HepG2 (cell line): ENCODE measurements around the gene XRCC1. TPM values are rescaled to one million over a fixed set of nuclear protein-coding genes. Genes with fewer than 3 reads are reported as not detected.
A peak's percentile ranks its signal among the peaks of the same experiment; 100 is the strongest.

ENCODE experiments used
- ATF3 ChIP-seq: sonication (generic); formaldehyde crosslinking; IDR thresholded peaks from 2 replicates; pipeline ENCODE4 v1.4.0; 2020; ENCODE audit warnings: missing genetic modification reagents
- FOXK1 ChIP-seq: sonication (generic); formaldehyde crosslinking; IDR thresholded peaks from 2 replicates; pipeline ENCODE4 v1.4.0; 2020; ENCODE audit warnings: low read depth, missing genetic modification reagents, borderline replicate concordance
- ISX ChIP-seq: sonication (generic); formaldehyde crosslinking; conservative IDR thresholded peaks from 2 replicates; pipeline ENCODE4 v1.5.0; 2020; ENCODE audit warnings: missing genetic modification reagents
- KLF15 ChIP-seq: sonication (generic); formaldehyde crosslinking; IDR thresholded peaks from 2 replicates; pipeline ENCODE4 v1.8.1; 2023; ENCODE audit warnings: borderline replicate concordance, mild to moderate bottlenecking, inconsistent platforms, missing genetic modification reagents, mixed read lengths
- PAX8 ChIP-seq: sonication (generic); formaldehyde crosslinking; IDR thresholded peaks from 2 replicates; pipeline ENCODE4 v1.8.0; 2022; ENCODE audit warnings: mild to moderate bottlenecking, missing genetic modification reagents, borderline replicate concordance
- PHF5A ChIP-seq: IDR thresholded peaks from one replicate; pipeline ENCODE4 v1.6.1; 2018; ENCODE audit warnings: low read depth, missing genetic modification reagents; ENCODE audit not compliant: unreplicated experiment
- RAD21 ChIP-seq: fragments of 450-650 bp; formaldehyde crosslinking; IDR thresholded peaks from 2 replicates; pipeline ENCODE4 v1.5.0; 2020; ENCODE audit warnings: mild to moderate bottlenecking
- REL ChIP-seq: sonication (generic); formaldehyde crosslinking; conservative IDR thresholded peaks from 2 replicates; pipeline ENCODE4 v1.8.0; 2022; ENCODE audit warnings: mild to moderate bottlenecking, missing genetic modification reagents, moderate library complexity
- SAP130 ChIP-seq: IDR thresholded peaks from 2 replicates; pipeline ENCODE4 v1.6.1; 2016; ENCODE audit warnings: low read depth
- SETDB1 ChIP-seq: sonication (generic); formaldehyde crosslinking; IDR thresholded peaks from 2 replicates; pipeline ENCODE4 v1.5.1; 2020; ENCODE audit warnings: missing genetic modification reagents, mild to moderate bottlenecking, borderline replicate concordance
- SNRNP70 ChIP-seq: fragments of 200-400 bp; formaldehyde crosslinking; IDR thresholded peaks from 2 replicates; pipeline ENCODE4 v1.6.1; 2017; ENCODE audit warnings: mild to moderate bottlenecking, low read depth, low read length, moderate library complexity
- SRSF1 ChIP-seq: fragments of 200-400 bp; formaldehyde crosslinking; optimal IDR thresholded peaks from 2 replicates; pipeline ENCODE3; 2017; ENCODE audit warnings: mild to moderate bottlenecking, low read depth, low read length, moderate library complexity
- U2AF2 ChIP-seq: fragments of 200-400 bp; formaldehyde crosslinking; IDR thresholded peaks from 2 replicates; pipeline ENCODE4 v1.6.1; 2017; ENCODE audit warnings: low read depth, mild to moderate bottlenecking, low read length
- WIZ ChIP-seq: sonication (generic); formaldehyde crosslinking; IDR thresholded peaks from 2 replicates; pipeline ENCODE4 v1.5.1; 2020; ENCODE audit warnings: mild to moderate bottlenecking, missing genetic modification reagents
- ZMYM4 ChIP-seq: sonication (generic); formaldehyde crosslinking; IDR thresholded peaks from 2 replicates; pipeline ENCODE4 v1.8.1; 2023; ENCODE audit warnings: mild to moderate bottlenecking, missing genetic modification reagents
- ZNF292 ChIP-seq: sonication (generic); formaldehyde crosslinking; IDR thresholded peaks from 2 replicates; pipeline ENCODE4 v1.8.1; 2022; ENCODE audit warnings: mild to moderate bottlenecking, low read depth, missing genetic modification reagents, borderline replicate concordance
- ZNF792 ChIP-seq: IDR thresholded peaks from 2 replicates; pipeline ENCODE4 v1.6.1; 2016
- polyA plus RNA-seq, 8 experiments: library from polyadenylated mRNA; depleted of rRNA in 3 of 8; stranded (reverse) in 7 of 8; unstranded in 1 of 8; fragments of >200 nt; fragmentation: Illumina TruSeq in 4 of 8; extraction: Trizol in 4 of 8; gene quantifications; 2 replicates each; pipeline versions ENCODE4 v1.2.1 to v1.2.3, GENCODE V29; 2011 to 2016; ENCODE audit warnings: low read depth in 4 of 8, missing spikeins in 1 of 8, mixed read lengths in 1 of 8; ENCODE audit not compliant: insufficient read depth in 1 of 8
- total RNA-seq, 5 experiments: library from RNA; depleted of rRNA; stranded (reverse); fragments of >200 nt; fragmentation: Illumina TruSeq; extraction: Trizol; gene quantifications; 2 replicates each; pipeline ENCODE4 v1.2.3, GENCODE V29; 2016; ENCODE audit warnings: low read depth in 1 of 5
- TF ChIP-seq, protein P1 (sequence below): sonication (generic); formaldehyde crosslinking; IDR thresholded peaks from 2 replicates; pipeline ENCODE4 v1.4.0; 2020; ENCODE audit warnings: missing genetic modification reagents
- TF ChIP-seq, protein P2 (sequence below): sonication (generic); formaldehyde crosslinking; IDR thresholded peaks from 2 replicates; pipeline ENCODE4 v1.4.0; 2020; ENCODE audit warnings: missing genetic modification reagents
- TF ChIP-seq, protein P3 (sequence below): sonication (generic); formaldehyde crosslinking; IDR thresholded peaks from 2 replicates; pipeline ENCODE4 v1.5.0; 2020; ENCODE audit warnings: missing genetic modification reagents

XRCC1 gene
- total and polyA plus RNA-seq, 2 of the 13 experiments (the other 11 are each of a cell fraction or from before 2014, with no cell fraction given): 24.7 to 26.3 TPM

DNA sequence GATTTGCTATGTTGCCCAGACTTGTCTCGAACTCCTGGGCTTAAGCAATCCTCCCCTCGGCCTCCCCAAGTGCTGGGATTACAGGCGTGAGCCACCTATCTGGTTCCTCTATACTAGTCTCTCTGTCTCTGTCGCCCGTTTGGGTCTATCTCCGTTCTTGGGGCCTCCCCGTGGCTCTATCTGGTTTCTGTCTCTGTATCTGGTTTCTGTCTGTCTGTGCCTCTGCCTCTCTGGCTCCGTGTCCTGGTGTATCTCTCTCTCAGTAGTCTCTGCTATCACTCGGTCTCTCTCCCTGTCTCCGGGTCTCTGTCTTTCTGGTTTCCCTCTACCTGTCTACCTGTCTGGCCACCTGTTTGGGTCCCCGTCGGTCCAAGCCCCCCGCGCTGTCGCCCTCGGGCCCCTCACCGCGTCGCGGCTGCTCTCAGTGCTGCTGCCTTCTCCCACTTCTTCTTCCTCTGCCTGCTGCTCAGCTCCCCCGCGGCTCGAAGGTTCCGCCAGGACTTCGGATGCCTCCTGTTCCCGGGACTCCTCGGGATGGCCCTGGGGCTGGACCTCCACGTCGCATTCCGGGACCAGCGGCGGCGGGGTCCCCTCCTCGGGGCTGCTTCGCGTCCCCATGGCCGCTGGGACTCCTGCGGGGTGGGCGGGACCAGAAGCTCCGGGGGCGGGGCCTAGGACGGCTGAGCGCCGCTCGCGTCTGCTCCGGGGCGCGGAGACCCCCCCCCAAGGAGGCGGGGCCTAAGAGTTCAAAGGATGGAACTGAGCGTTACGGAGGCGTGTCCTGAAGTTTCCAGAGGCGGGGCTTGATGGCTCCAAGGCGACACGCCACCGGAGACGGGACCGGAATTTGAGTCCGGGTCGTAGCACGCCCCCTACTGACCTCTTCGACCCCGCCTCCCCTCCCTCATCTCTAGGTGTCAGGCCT lies 71.6 kb downstream of the XRCC1 start (continued):
- TF ChIP-seq SAP130 (CRISPR knock-in tag): peak; percentile 71
- 0 out of 2 replicates have a peak, but pooled peaks have one; percentile 16 for TF ChIP-seq ATF3 (CRISPR knock-in tag)
- no peak for TF ChIP-seq PHF5A
- no peak for TF ChIP-seq SETDB1 (CRISPR knock-in tag)
- TF ChIP-seq SNRNP70: no peak
- 0 out of 2 replicates have a peak, but pooled peaks have one; percentile 15 for TF ChIP-seq FOXK1 (CRISPR knock-in tag)
- 0 out of 2 replicates have a peak, but pooled peaks have one; percentile 21 for TF ChIP-seq ZNF792
- TF ChIP-seq KLF15: 0 out of 2 replicates have a peak, but pooled peaks have one; percentile 15
- TF ChIP-seq U2AF2: no peak
- TF ChIP-seq WIZ (CRISPR knock-in tag): no peak
- TF ChIP-seq PAX8 (CRISPR knock-in tag): no peak
- TF ChIP-seq ZNF292: peak; percentile 14; the same call in 1 of the 2 replicates
- TF ChIP-seq RAD21 (CRISPR knock-in tag): peak; percentile 29; the same call in 1 of the 2 replicates
- no peak for TF ChIP-seq REL (CRISPR knock-in tag)
- TF ChIP-seq ISX: 0 out of 2 replicates have a peak, but pooled peaks have one; percentile 3
- TF ChIP-seq, protein P1, sequence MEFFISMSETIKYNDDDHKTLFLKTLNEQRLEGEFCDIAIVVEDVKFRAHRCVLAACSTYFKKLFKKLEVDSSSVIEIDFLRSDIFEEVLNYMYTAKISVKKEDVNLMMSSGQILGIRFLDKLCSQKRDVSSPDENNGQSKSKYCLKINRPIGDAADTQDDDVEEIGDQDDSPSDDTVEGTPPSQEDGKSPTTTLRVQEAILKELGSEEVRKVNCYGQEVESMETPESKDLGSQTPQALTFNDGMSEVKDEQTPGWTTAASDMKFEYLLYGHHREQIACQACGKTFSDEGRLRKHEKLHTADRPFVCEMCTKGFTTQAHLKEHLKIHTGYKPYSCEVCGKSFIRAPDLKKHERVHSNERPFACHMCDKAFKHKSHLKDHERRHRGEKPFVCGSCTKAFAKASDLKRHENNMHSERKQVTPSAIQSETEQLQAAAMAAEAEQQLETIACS: no peak
- TF ChIP-seq, protein P2, sequence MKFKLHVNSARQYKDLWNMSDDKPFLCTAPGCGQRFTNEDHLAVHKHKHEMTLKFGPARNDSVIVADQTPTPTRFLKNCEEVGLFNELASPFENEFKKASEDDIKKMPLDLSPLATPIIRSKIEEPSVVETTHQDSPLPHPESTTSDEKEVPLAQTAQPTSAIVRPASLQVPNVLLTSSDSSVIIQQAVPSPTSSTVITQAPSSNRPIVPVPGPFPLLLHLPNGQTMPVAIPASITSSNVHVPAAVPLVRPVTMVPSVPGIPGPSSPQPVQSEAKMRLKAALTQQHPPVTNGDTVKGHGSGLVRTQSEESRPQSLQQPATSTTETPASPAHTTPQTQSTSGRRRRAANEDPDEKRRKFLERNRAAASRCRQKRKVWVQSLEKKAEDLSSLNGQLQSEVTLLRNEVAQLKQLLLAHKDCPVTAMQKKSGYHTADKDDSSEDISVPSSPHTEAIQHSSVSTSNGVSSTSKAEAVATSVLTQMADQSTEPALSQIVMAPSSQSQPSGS (CRISPR knock-in tag): 0 out of 2 replicates have a peak, but pooled peaks have one; percentile 27
- 0 out of 2 replicates have a peak, but pooled peaks have one; percentile 3 for TF ChIP-seq ZMYM4 (CRISPR knock-in tag)
- TF ChIP-seq, protein P3, sequence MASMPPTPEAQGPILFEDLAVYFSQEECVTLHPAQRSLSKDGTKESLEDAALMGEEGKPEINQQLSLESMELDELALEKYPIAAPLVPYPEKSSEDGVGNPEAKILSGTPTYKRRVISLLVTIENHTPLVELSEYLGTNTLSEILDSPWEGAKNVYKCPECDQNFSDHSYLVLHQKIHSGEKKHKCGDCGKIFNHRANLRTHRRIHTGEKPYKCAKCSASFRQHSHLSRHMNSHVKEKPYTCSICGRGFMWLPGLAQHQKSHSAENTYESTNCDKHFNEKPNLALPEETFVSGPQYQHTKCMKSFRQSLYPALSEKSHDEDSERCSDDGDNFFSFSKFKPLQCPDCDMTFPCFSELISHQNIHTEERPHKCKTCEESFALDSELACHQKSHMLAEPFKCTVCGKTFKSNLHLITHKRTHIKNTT (CRISPR knock-in tag): no peak
- peak; percentile 13 for TF ChIP-seq SRSF1
